Calu3 (cell line): ENCODE data around the gene CNDP2. TPM values are rescaled to one million over a fixed set of nuclear protein-coding genes. Genes with fewer than 3 reads are reported as not detected.

ENCODE experiments used
- BruUV-seq: library from RNA; stranded (reverse); fragments of 400-500 nt; replicated peaks from 2 replicates; lab custom pipeline; 2021; lab: Mats Ljungman, UMichigan
- CTCF ChIA-PET: fragments of 300-600 bp; sonication (Branson Sonifier 250); formaldehyde crosslinking; loops from one replicate; lab custom pipeline; 2022; ENCODE audit warnings: antibody characterized with exemption; lab: Charles Lee
- DNase-seq: peaks from one replicate; pipeline ENCODE4 v3.0.0; 2022
- H3K27ac Mint-ChIP-seq: one replicate; pipeline ENCODE4 v1.8.0; 2022; ENCODE audit warnings: mixed read lengths; ENCODE audit not compliant: unreplicated experiment
- H3K27me3 Mint-ChIP-seq: one replicate; pipeline ENCODE4 v1.8.0; 2022; ENCODE audit warnings: mixed read lengths; ENCODE audit not compliant: unreplicated experiment
- H3K36me3 Mint-ChIP-seq: one replicate; pipeline ENCODE4 v1.8.0; 2022; ENCODE audit warnings: mild to moderate bottlenecking, moderate library complexity, mixed read lengths; ENCODE audit not compliant: insufficient read depth, unreplicated experiment
- H3K4me1 Mint-ChIP-seq: one replicate; pipeline ENCODE4 v1.8.0; 2022; ENCODE audit warnings: mild to moderate bottlenecking, low read depth, mixed read lengths; ENCODE audit not compliant: unreplicated experiment
- H3K4me3 Mint-ChIP-seq: one replicate; pipeline ENCODE4 v1.8.0; 2022; ENCODE audit warnings: mild to moderate bottlenecking, low read depth, moderate library complexity, mixed read lengths; ENCODE audit not compliant: unreplicated experiment
- H3K9me3 Mint-ChIP-seq: one replicate; pipeline ENCODE4 v1.8.0; 2022; ENCODE audit warnings: low read depth, mixed read lengths; ENCODE audit not compliant: unreplicated experiment
- intact Hi-C: fragments of 100-400 bp; cut with micrococcal nuclease; formaldehyde crosslinking; loops from one replicate; pipeline ENCODE4 v1.10.0; 2022; ENCODE audit not compliant: unreplicated experiment
- total RNA-seq: library from RNA; stranded (reverse); gene quantifications from 2 replicates; pipeline ENCODE4 v1.2.3, GENCODE V29; 2022
- TF ChIP-seq, protein P1 (sequence below): fragments of 200-600 bp; IDR thresholded peaks from one replicate; pipeline ENCODE4 v1.8.0; 2022; ENCODE audit warnings: antibody characterized with exemption; ENCODE audit not compliant: unreplicated experiment

CNDP2 gene
- total RNA-seq, 1 experiment from 2014 or later = 279 TPM

DNA sequence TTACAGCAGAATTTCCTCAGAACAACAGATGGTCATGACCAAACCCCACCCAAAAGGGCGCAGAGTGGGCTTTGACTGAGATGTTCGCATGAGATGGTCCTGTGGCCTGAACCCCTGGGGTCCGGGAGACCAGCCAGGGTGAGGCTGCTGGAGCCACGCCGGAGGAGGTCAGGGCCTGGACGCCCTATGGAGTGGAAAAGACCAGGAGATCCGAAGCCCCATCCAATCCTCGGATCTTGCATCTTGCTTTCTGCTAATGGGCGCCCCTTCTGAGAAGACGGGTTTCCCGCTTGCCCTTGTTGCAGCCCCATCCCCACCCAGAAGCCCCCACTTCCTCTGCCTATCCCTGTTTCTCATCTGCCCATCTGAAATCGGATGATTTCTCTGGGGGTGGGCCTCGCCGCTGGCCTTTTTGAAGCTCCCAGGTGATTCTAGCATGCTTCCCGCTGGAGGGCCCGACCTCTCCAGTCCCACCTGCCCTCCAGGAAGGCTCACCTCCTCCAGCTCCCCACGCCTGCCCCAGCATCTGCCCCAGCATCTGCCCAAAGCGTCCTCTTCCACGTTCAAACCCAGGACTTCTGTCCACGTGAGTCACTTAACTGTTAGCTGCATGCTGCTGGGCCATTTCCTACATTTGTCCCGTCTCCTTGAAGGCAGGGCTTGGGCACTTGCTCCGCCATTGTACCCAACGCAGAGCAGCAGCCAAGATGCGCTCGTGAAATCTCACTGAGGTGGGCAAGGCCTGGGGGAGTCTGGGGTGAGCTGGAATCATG, 33.8 kb downstream of the CNDP2 start:
- no peaks in the 10 kb centered on the region for H3K9me3 Mint-ChIP-seq
- H3K27ac Mint-ChIP-seq = no peak overlapping the region
- TF ChIP-seq, protein P1, sequence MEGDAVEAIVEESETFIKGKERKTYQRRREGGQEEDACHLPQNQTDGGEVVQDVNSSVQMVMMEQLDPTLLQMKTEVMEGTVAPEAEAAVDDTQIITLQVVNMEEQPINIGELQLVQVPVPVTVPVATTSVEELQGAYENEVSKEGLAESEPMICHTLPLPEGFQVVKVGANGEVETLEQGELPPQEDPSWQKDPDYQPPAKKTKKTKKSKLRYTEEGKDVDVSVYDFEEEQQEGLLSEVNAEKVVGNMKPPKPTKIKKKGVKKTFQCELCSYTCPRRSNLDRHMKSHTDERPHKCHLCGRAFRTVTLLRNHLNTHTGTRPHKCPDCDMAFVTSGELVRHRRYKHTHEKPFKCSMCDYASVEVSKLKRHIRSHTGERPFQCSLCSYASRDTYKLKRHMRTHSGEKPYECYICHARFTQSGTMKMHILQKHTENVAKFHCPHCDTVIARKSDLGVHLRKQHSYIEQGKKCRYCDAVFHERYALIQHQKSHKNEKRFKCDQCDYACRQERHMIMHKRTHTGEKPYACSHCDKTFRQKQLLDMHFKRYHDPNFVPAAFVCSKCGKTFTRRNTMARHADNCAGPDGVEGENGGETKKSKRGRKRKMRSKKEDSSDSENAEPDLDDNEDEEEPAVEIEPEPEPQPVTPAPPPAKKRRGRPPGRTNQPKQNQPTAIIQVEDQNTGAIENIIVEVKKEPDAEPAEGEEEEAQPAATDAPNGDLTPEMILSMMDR = no peak
- no TSS peak for BruUV-seq
- peaks cover 7% of the 10 kb centered on the region for H3K4me1 Mint-ChIP-seq
- no peak overlapping the region for H3K4me3 Mint-ChIP-seq
- no peaks in the 10 kb centered on the region for H3K36me3 Mint-ChIP-seq
- CTCF ChIA-PET = no interaction called here
- intact Hi-C loops = no loop called here
- DNase-seq = no peak
- H3K27me3 Mint-ChIP-seq = peaks cover 49% of the 10 kb centered on the region

DNA sequence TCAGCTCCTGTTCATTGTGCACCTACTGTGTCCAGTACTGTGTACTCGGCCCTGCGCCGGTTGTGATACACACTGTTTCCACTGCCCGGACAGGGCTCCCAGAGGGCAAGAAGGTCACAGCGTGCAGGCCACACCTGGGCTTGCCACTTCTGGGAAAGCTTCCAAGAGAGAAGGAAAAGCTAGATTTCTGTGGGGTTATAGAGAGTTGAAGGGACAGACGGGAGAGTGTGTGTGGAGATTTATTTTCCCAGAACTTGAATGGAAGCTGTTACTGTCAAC, 34.4 kb downstream of the CNDP2 start:
- Mint-ChIP-seq H3K4me3 (no peak overlapping the region), H3K36me3 (no peaks in the 10 kb centered on the region), H3K9me3 (no peaks in the 10 kb centered on the region), H3K27me3 (peaks cover 49% of the 10 kb centered on the region), H3K4me1 (peaks cover 7% of the 10 kb centered on the region), H3K27ac (no peak overlapping the region)
- TF ChIP-seq, protein P1 = no peak
- intact Hi-C loops = no loop called here
- BruUV-seq = no TSS peak
- CTCF ChIA-PET = no interaction called here
- DNase-seq = no peak

DNA sequence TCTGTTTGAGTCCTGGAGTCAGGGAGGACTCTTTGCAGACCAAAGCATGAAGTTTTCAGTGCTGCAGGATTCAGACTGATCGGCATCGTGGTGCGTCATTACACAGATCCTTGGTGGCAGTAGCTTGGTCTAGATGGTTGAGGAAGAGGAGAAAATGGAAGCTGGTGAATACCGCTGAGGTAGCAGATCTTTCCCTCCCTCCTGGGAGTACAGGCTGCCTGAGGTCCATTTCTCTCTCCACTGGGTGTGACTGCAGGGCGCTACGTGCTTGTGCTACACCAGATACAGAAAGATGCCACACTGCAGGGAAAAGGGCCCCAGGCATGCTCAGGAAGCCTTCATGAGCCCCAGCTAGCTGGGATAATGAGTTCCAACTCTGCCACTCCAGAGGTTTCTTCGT, 34.9 kb downstream of the CNDP2 start:
- H3K4me1 Mint-ChIP-seq = peaks cover 6% of the 10 kb centered on the region
- no peak for DNase-seq
- H3K36me3 Mint-ChIP-seq = no peaks in the 10 kb centered on the region
- no TSS peak for BruUV-seq
- H3K27me3 Mint-ChIP-seq = peaks cover 49% of the 10 kb centered on the region
- CTCF ChIA-PET = interaction anchor here (0.6 kb wide), 1 partner anchor 39 kb away, joined by 4 read pairs; no protein-coding TSS in a partner anchor
- H3K9me3 Mint-ChIP-seq = no peaks in the 10 kb centered on the region
- intact Hi-C loops = no loop called here
- TF ChIP-seq, protein P1 = no peak
- H3K27ac Mint-ChIP-seq = no peak overlapping the region
- no peak overlapping the region for H3K4me3 Mint-ChIP-seq

DNA sequence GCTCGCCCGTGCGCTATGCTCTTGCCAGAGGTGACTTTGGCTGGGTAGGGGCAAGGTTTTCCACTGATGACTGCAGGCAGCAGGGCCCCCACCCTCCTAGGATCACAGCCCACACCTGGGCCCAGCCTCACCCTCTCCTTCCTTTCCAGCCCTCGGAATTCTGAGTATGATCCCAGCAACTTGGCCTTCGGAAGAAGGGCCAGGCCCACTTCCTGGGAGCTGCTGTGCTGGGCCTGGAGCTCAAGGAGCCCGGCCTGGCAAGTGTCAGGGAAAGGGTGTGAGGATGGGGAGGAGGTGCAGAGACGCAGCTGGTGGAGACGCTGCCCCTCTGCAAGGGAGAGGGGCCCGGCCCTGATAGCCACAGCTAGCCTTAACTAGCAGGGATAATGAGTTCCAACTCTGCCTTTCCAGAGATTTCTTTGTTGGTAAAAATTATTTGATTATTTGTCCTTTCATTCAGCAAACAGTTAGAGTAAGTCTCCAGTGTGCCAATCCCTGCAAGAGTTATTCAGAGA, 36.4 kb downstream of the CNDP2 start:
- H3K9me3 Mint-ChIP-seq = no peaks in the 10 kb centered on the region
- no TSS peak for BruUV-seq

More for the DNA sequence above, 36.4 kb downstream of the CNDP2 start:
- Mint-ChIP-seq H3K27me3 (peaks cover 42% of the 10 kb centered on the region), H3K36me3 (no peaks in the 10 kb centered on the region), H3K27ac (no peak overlapping the region), H3K4me1 (no peaks in the 10 kb centered on the region), H3K4me3 (no peak overlapping the region)
- intact Hi-C loops = no loop called here
- DNase-seq = no peak
- CTCF ChIA-PET = no interaction called here
- TF ChIP-seq, protein P1 = no peak
